Trophoblast cell (in vitro differentiated cells and primary cell): ENCODE results near the gene TMEM121.

Experiments used
- DNase-seq, 2 donors: peaks; one replicate each; pipeline ENCODE4 v3.0.0-alpha.2; 2016
- H2AFZ ChIP-seq: 2 replicates; pipeline ENCODE4 v1.6.1; 2013; ENCODE audit warnings: low read length, moderate library complexity, mild to moderate bottlenecking; ENCODE audit not compliant: insufficient read depth, poor library complexity
- H2AK5ac ChIP-seq: 2 replicates; pipeline ENCODE4 v1.6.1; 2013; ENCODE audit warnings: mild to moderate bottlenecking, low read length
- H2BK120ac ChIP-seq: 2 replicates; pipeline ENCODE4 v1.6.1; 2013; ENCODE audit warnings: low read length, mild to moderate bottlenecking, moderate library complexity; ENCODE audit not compliant: insufficient read depth, poor library complexity
- H2BK12ac ChIP-seq: 2 replicates; pipeline ENCODE4 v1.6.1; 2013; ENCODE audit warnings: mild to moderate bottlenecking, low read length, moderate library complexity
- H2BK5ac ChIP-seq: 2 replicates; pipeline ENCODE4 v1.6.1; 2013; ENCODE audit warnings: low read length, low read depth, moderate library complexity, mild to moderate bottlenecking; ENCODE audit not compliant: poor library complexity
- H3K14ac ChIP-seq: 2 replicates; pipeline ENCODE4 v1.6.1; 2013; ENCODE audit warnings: mild to moderate bottlenecking, low read length
- H3K18ac ChIP-seq: 2 replicates; pipeline ENCODE4 v1.6.1; 2013; ENCODE audit warnings: mild to moderate bottlenecking, low read length
- H3K23ac ChIP-seq: 2 replicates; pipeline ENCODE4 v1.6.1; 2013; ENCODE audit warnings: low read length
- H3K27ac ChIP-seq: 2 replicates; pipeline ENCODE4 v1.5.1; 2013; ENCODE audit warnings: low read depth, mild to moderate bottlenecking, inconsistent platforms, low read length, moderate library complexity
- H3K27me3 ChIP-seq: 2 replicates; pipeline ENCODE4 v1.6.1; 2013; ENCODE audit warnings: inconsistent platforms, mild to moderate bottlenecking, low read length, moderate library complexity; ENCODE audit not compliant: insufficient read depth
- H3K36me3 ChIP-seq, 2 experiments: 1 replicate in 1 of 2; 2 replicates in 1 of 2; pipeline ENCODE4 v1.6.1; 2013; ENCODE audit warnings: low read length in 2 of 2, mild to moderate bottlenecking in 2 of 2, moderate library complexity in 1 of 2; ENCODE audit not compliant: insufficient read depth in 2 of 2, control insufficient read depth in 1 of 2
- H3K4ac ChIP-seq: 2 replicates; pipeline ENCODE4 v1.6.1; 2013; ENCODE audit warnings: low read depth, mild to moderate bottlenecking, low read length, moderate library complexity
- H3K4me1 ChIP-seq, 2 experiments: 1 replicate in 1 of 2; 2 replicates in 1 of 2; pipeline ENCODE4 v1.6.1; 2013; ENCODE audit warnings: low read length in 2 of 2, mild to moderate bottlenecking in 2 of 2, moderate library complexity in 1 of 2; ENCODE audit not compliant: insufficient read depth in 2 of 2, control insufficient read depth in 1 of 2
- H3K4me2 ChIP-seq: 2 replicates; pipeline ENCODE4 v1.6.1; 2013; ENCODE audit warnings: inconsistent platforms, mild to moderate bottlenecking, low read length, moderate library complexity
- H3K4me3 ChIP-seq: 2 replicates; pipeline ENCODE4 v1.5.1; 2013; ENCODE audit warnings: mild to moderate bottlenecking, low read depth, low read length, inconsistent platforms
- H3K79me1 ChIP-seq: one replicate; pipeline ENCODE4 v1.6.1; 2013; ENCODE audit warnings: low read length
- H3K79me2 ChIP-seq: 2 replicates; pipeline ENCODE4 v1.6.1; 2013; ENCODE audit warnings: low read length, mild to moderate bottlenecking; ENCODE audit not compliant: control insufficient read depth, insufficient read depth, poor library complexity
- H3K9ac ChIP-seq: 2 replicates; pipeline ENCODE4 v1.6.1; 2013; ENCODE audit warnings: mild to moderate bottlenecking, low read length
- H3K9me3 ChIP-seq: 2 replicates; pipeline ENCODE4 v1.6.1; 2013; ENCODE audit warnings: low read depth, mild to moderate bottlenecking, control low read depth, inconsistent platforms, low read length; ENCODE audit not compliant: insufficient read depth
- H4K12ac ChIP-seq: 2 replicates; pipeline ENCODE4 v1.6.1; 2013; ENCODE audit warnings: low read depth, mild to moderate bottlenecking, low read length, moderate library complexity
- H4K8ac ChIP-seq: 2 replicates; pipeline ENCODE4 v1.6.1; 2013; ENCODE audit warnings: low read depth, mild to moderate bottlenecking, low read length, moderate library complexity
- H4K91ac ChIP-seq: one replicate; pipeline ENCODE4 v1.6.1; 2013; ENCODE audit warnings: low read depth, mild to moderate bottlenecking, low read length, moderate library complexity
- WGBS: extraction: QIAGEN DNeasy Blood & Tissue Kit; methylation state at CpG from one replicate; pipeline ENCODE4 v1.1.7; 2013; ENCODE audit warnings: missing lambda C conversion rate; ENCODE audit not compliant: insufficient read length, insufficient coverage; ENCODE audit errors: extremely low coverage; 5-methylcytosine and 5-hydroxymethylcytosine counted together

TMEM121 gene

GRCh38 chr14:105525326-105525725 is 1.1 kb upstream of the TMEM121 start:
- H3K23ac ChIP-seq = no peak overlapping the region

DNA sequence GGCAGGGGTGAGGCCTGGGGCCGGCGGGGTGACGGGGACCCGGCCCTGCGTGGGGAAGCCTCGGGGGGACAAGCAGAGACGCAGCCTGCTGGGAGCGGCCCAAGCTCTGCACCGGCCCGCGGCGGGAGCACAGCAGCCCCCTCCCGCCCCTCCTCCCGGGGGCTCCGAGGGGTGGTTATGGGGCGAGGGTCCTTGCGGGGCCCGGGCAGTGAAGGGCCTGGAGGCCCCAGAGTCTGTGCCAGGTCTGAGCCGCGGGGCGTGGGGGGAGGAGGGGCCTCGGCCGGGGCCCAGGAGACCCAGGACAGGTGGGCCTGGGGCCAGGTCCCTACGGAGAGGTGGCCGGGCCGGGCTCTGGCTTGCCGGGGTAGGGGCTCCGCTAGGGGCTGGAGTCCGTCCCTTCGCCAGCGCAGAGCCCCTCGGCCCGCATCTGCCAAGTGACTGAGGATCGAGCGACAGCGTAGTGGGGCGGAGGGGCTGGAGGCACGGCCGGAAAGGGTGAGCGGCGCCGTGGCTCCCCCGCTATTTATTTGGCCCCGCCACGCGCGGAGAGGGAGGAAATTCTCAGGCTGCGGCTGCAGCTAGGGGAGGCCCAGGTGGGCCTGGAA is 495 bp downstream of the TMEM121 start:
- H4K91ac ChIP-seq = no peak overlapping the region
- H3K27ac ChIP-seq = no peak overlapping the region
- no peak overlapping the region for H2AK5ac ChIP-seq
- H3K4me2 ChIP-seq = no peak overlapping the region
- no peak overlapping the region for H3K14ac ChIP-seq
- H3K4ac ChIP-seq = no peak overlapping the region
- no peak overlapping the region for H2BK12ac ChIP-seq
- no peak overlapping the region for H3K18ac ChIP-seq
- no peaks in the 10 kb centered on the region for H3K4me1 ChIP-seq
- H4K12ac ChIP-seq = no peak overlapping the region
- no peak overlapping the region for H4K8ac ChIP-seq
- no peak overlapping the region for H2AFZ ChIP-seq
- H3K4me3 ChIP-seq = no peak overlapping the region
- H3K36me3 ChIP-seq = no peaks in the 10 kb centered on the region
- H2BK120ac ChIP-seq = no peak overlapping the region
- peaks cover 21% of the 10 kb centered on the region for H3K27me3 ChIP-seq
- H3K23ac ChIP-seq = no peak overlapping the region
- no peak overlapping the region for H3K9ac ChIP-seq
- no peak for DNase-seq
- no peak overlapping the region for H2BK5ac ChIP-seq
- no peaks in the 10 kb centered on the region for H3K79me2 ChIP-seq
- no peaks in the 10 kb centered on the region for H3K79me1 ChIP-seq
- WGBS = no CpG with 5 or more reads among the region's 48 CpGs
- H3K9me3 ChIP-seq = peaks cover 42% of the 10 kb centered on the region

More at GRCh38 chr14:105525326-105525725, 1.1 kb upstream of the TMEM121 start:
- no peak overlapping the region for H2BK5ac ChIP-seq
- H3K9ac ChIP-seq = no peak overlapping the region
- H3K4ac ChIP-seq = no peak overlapping the region
- no peaks in the 10 kb centered on the region for H3K79me1 ChIP-seq
- H2AFZ ChIP-seq = no peak overlapping the region
- no peak overlapping the region for H2AK5ac ChIP-seq
- no peak overlapping the region for H2BK120ac ChIP-seq
- no peak overlapping the region for H3K27ac ChIP-seq
- no peak overlapping the region for H3K4me3 ChIP-seq
- H4K8ac ChIP-seq = no peak overlapping the region
- H3K79me2 ChIP-seq = no peaks in the 10 kb centered on the region
- H3K27me3 ChIP-seq = peaks cover 21% of the 10 kb centered on the region
- no peak for DNase-seq
- H3K4me1 ChIP-seq = no peaks in the 10 kb centered on the region
- no peak overlapping the region for H3K4me2 ChIP-seq
- H3K9me3 ChIP-seq = peaks cover 27% of the 10 kb centered on the region
- no peak overlapping the region for H4K12ac ChIP-seq
- no peak overlapping the region for H2BK12ac ChIP-seq
- H3K18ac ChIP-seq = no peak overlapping the region
- no CpG with 5 or more reads among the region's 9 CpGs for WGBS
- H3K36me3 ChIP-seq = no peaks in the 10 kb centered on the region
- no peak overlapping the region for H3K14ac ChIP-seq
- no peak overlapping the region for H4K91ac ChIP-seq

- Histone ChIP-seq H4K12ac (no peak overlapping the region), H3K23ac (no peak overlapping the region), H3K14ac (no peak overlapping the region), H3K4me1 (no peaks in the 10 kb centered on the region), H3K18ac (no peak overlapping the region), H4K8ac (no peak overlapping the region), H3K4me2 (no peak overlapping the region), H3K36me3 (no peaks in the 10 kb centered on the region), H4K91ac (no peak overlapping the region), H3K9ac (no peak overlapping the region), H3K9me3 (peaks cover 47% of the 10 kb centered on the region), H3K4me3 (no peak overlapping the region), H2BK120ac (no peak overlapping the region), H2BK5ac (no peak overlapping the region), H2AK5ac (no peak overlapping the region), H3K79me2 (no peaks in the 10 kb centered on the region), H3K27me3 (peaks cover 21% of the 10 kb centered on the region), H3K4ac (no peak overlapping the region), H3K27ac (no peak overlapping the region), H2AFZ (no peak overlapping the region), H3K79me1 (no peaks in the 10 kb centered on the region), H2BK12ac (no peak overlapping the region)
- WGBS = no CpG with 5 or more reads among the region's 23 CpGs
- DNase-seq = no peak
Measured at GRCh38 chr14:105527381-105527825, 1.0 kb downstream of the TMEM121 start.

DNA sequence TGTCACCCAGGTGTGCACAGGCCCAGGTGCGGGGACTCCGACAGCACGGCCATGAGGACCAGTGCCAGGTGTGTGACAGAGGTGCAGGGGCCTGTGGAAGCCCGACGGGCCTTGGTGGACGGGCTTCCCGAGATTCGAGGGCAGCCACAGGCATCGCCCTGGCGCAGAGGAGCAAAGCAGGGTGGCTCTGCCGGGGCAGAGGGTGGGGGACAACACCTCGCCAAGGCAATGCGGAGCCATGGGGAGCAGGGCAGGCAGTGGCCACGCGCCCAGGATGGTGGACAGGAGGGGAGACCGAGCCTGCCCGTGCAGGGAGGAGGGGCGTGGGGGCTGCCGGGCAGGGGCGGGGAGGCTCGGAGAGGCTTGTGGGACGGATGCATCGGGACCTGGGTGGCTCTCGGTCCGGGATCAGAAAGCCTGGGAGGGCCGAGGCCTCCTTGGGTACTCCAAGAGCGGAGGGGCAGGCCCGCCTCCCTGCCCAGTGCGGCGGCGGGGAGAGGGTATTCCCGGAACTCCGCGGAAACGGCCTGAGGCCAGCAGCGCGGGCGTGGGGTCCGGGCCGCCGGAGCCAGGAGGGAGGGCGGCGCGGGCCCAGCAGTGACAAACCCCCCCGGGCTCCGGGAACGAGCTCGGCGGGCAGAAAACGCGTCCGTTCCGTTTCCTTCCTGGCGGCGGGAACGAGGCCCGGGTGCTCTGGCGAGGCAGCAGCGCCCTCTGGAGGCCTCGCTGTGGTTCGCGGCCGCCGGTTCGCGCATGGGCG is 1.6 kb downstream of the TMEM121 start:
- H3K18ac ChIP-seq = no peak overlapping the region
- H2AK5ac ChIP-seq = no peak overlapping the region
- H3K79me2 ChIP-seq = no peaks in the 10 kb centered on the region
- H3K4me3 ChIP-seq = no peak overlapping the region
- H2AFZ ChIP-seq = no peak overlapping the region
- H2BK5ac ChIP-seq = no peak overlapping the region
- no peak overlapping the region for H2BK12ac ChIP-seq
- DNase-seq = peak; percentile 57 to 84
- H3K4ac ChIP-seq = no peak overlapping the region
- no peak overlapping the region for H3K27ac ChIP-seq
- H2BK120ac ChIP-seq = no peak overlapping the region
- H3K4me1 ChIP-seq = no peaks in the 10 kb centered on the region
- no peaks in the 10 kb centered on the region for H3K36me3 ChIP-seq
- no peaks in the 10 kb centered on the region for H3K79me1 ChIP-seq
- H4K8ac ChIP-seq = peak overlapping the region; percentile 62
- no peak overlapping the region for H4K12ac ChIP-seq
- H3K9me3 ChIP-seq = peaks cover 53% of the 10 kb centered on the region
- no peak overlapping the region for H3K23ac ChIP-seq
- H3K14ac ChIP-seq = no peak overlapping the region
- H3K4me2 ChIP-seq = peak overlapping the region; percentile 59
- no peak overlapping the region for H3K9ac ChIP-seq
- WGBS = no CpG with 5 or more reads among the region's 67 CpGs
- peaks cover 21% of the 10 kb centered on the region for H3K27me3 ChIP-seq
- H4K91ac ChIP-seq = no peak overlapping the region
